Adipocyte (in vitro differentiated cells): ENCODE results near the gene ACTG1.

Experiments used
- DNase-seq: peaks from one replicate; pipeline ENCODE4 v3.0.0-alpha.2; 2015; ENCODE audit warnings: low read depth
- H3K27me3 ChIP-seq: replicated peaks from 2 replicates; pipeline ENCODE4 v1.7.0; 2013; ENCODE audit warnings: mild to moderate bottlenecking, low read length, moderate library complexity; ENCODE audit not compliant: control insufficient read depth, insufficient read depth
- H3K36me3 ChIP-seq: 2 replicates; pipeline ENCODE4 v1.7.0; 2013; ENCODE audit warnings: low read length, mild to moderate bottlenecking, moderate library complexity; ENCODE audit not compliant: control insufficient read depth, insufficient read depth, severe bottlenecking
- H3K4me1 ChIP-seq: 2 replicates; pipeline ENCODE4 v1.7.0; 2013; ENCODE audit warnings: mild to moderate bottlenecking, low read length, moderate library complexity; ENCODE audit not compliant: control insufficient read depth, insufficient read depth
- H3K4me3 ChIP-seq: 2 replicates; pipeline ENCODE4 v1.7.0; 2013; ENCODE audit warnings: mild to moderate bottlenecking, low read length, moderate library complexity
- H3K9ac ChIP-seq: 2 replicates; pipeline ENCODE4 v1.7.0; 2013; ENCODE audit warnings: mild to moderate bottlenecking, low read length, moderate library complexity
- H3K9me3 ChIP-seq: 2 replicates; pipeline ENCODE4 v1.7.0; 2013; ENCODE audit warnings: mild to moderate bottlenecking, low read length, moderate library complexity; ENCODE audit not compliant: control insufficient read depth

ACTG1 gene

GRCh38 chr17:81513372-81513752 is 763 bp upstream of the ACTG1 start:
- peak overlapping the region; percentile 83 for H3K4me3 ChIP-seq
- no peaks in the 10 kb centered on the region for H3K9me3 ChIP-seq
- DNase-seq, result peak; percentile 71

GRCh38 chr17:81511804-81512561 is 616 bp downstream of the ACTG1 start:
- Histone ChIP-seq H3K9ac (peak overlapping the region; percentile 97), H3K36me3 (peaks cover 33% of the 10 kb centered on the region), H3K9me3 (no peaks in the 10 kb centered on the region), H3K4me3 (peak overlapping the region; percentile 87), H3K4me1 (peaks cover 45% of the 10 kb centered on the region), H3K27me3 (no peaks in the 10 kb centered on the region)
- no peak for DNase-seq

More at GRCh38 chr17:81513372-81513752, 763 bp upstream of the ACTG1 start:
- peak overlapping the region; percentile 97 for H3K9ac ChIP-seq
- H3K36me3 ChIP-seq, result peaks cover 33% of the 10 kb centered on the region
- H3K27me3 ChIP-seq, result no peaks in the 10 kb centered on the region
- peaks cover 55% of the 10 kb centered on the region for H3K4me1 ChIP-seq

GRCh38 chr17:81511554-81511803 is 1.1 kb downstream of the ACTG1 start:
- H3K9me3 ChIP-seq, result no peaks in the 10 kb centered on the region
- peak overlapping the region; percentile 97 for H3K9ac ChIP-seq
- H3K36me3 ChIP-seq, result peaks cover 33% of the 10 kb centered on the region
- no peak for DNase-seq
- H3K27me3 ChIP-seq, result no peaks in the 10 kb centered on the region
- H3K4me3 ChIP-seq, result peak overlapping the region; percentile 87
- H3K4me1 ChIP-seq, result peaks cover 41% of the 10 kb centered on the region

GRCh38 chr17:81510785-81511553 is 1.6 kb downstream of the ACTG1 start:
- peak; percentile 43 for DNase-seq
- no peaks in the 10 kb centered on the region for H3K9me3 ChIP-seq
- H3K27me3 ChIP-seq, result no peaks in the 10 kb centered on the region
- peaks cover 33% of the 10 kb centered on the region for H3K36me3 ChIP-seq
- peaks cover 36% of the 10 kb centered on the region for H3K4me1 ChIP-seq
- H3K9ac ChIP-seq, result peak overlapping the region; percentile 97
- H3K4me3 ChIP-seq, result peak overlapping the region; percentile 87

- Histone ChIP-seq H3K4me1 (peaks cover 34% of the 10 kb centered on the region), H3K36me3 (peaks cover 33% of the 10 kb centered on the region), H3K9ac (peak overlapping the region; percentile 97), H3K27me3 (no peaks in the 10 kb centered on the region), H3K9me3 (no peaks in the 10 kb centered on the region), H3K4me3 (peak overlapping the region; percentile 87)
- DNase-seq, result peak; percentile 48
Observed at GRCh38 chr17:81509972-81510784, 2.4 kb downstream of the ACTG1 start.

GRCh38 chr17:81509207-81509971 is 3.2 kb downstream of the ACTG1 start:
- peaks cover 34% of the 10 kb centered on the region for H3K4me1 ChIP-seq
- H3K27me3 ChIP-seq, result no peaks in the 10 kb centered on the region
- DNase-seq, result peak; percentile 53
- peak overlapping the region; percentile 97 for H3K9ac ChIP-seq
- H3K9me3 ChIP-seq, result no peaks in the 10 kb centered on the region
- peak overlapping the region; percentile 87 for H3K4me3 ChIP-seq
- peaks cover 33% of the 10 kb centered on the region for H3K36me3 ChIP-seq

GRCh38 chr17:81508639-81509206 is 3.9 kb downstream of the ACTG1 start:
- no peaks in the 10 kb centered on the region for H3K9me3 ChIP-seq
- DNase-seq, result peak; percentile 34
- H3K36me3 ChIP-seq, result peaks cover 33% of the 10 kb centered on the region
- H3K4me3 ChIP-seq, result peak overlapping the region; percentile 87
- peaks cover 30% of the 10 kb centered on the region for H3K4me1 ChIP-seq
- H3K27me3 ChIP-seq, result no peaks in the 10 kb centered on the region
- peak overlapping the region; percentile 97 for H3K9ac ChIP-seq

- Histone ChIP-seq H3K9me3 (no peaks in the 10 kb centered on the region), H3K4me3 (no peak overlapping the region), H3K27me3 (no peaks in the 10 kb centered on the region), H3K4me1 (peaks cover under 1% of the 10 kb centered on the region), H3K9ac (no peak overlapping the region), H3K36me3 (peaks cover 2% of the 10 kb centered on the region)
- DNase-seq, result no peak
Observed at GRCh38 chr17:81503619-81504018, 9.0 kb downstream of the ACTG1 start.

GRCh38 chr17:81502471-81503017 is 10.1 kb downstream of the ACTG1 start:
- Histone ChIP-seq H3K9ac (no peak overlapping the region), H3K4me3 (no peak overlapping the region), H3K36me3 (no peaks in the 10 kb centered on the region), H3K27me3 (no peaks in the 10 kb centered on the region), H3K9me3 (no peaks in the 10 kb centered on the region), H3K4me1 (no peaks in the 10 kb centered on the region)
- DNase-seq, result no peak

- H3K9me3 ChIP-seq, result no peaks in the 10 kb centered on the region
- H3K9ac ChIP-seq, result no peak overlapping the region
- H3K4me1 ChIP-seq, result no peaks in the 10 kb centered on the region
- no peak overlapping the region for H3K4me3 ChIP-seq
- DNase-seq, result no peak
- peaks cover 3% of the 10 kb centered on the region for H3K27me3 ChIP-seq
- no peaks in the 10 kb centered on the region for H3K36me3 ChIP-seq
Observed at GRCh38 chr17:81500047-81500446, 12.6 kb downstream of the ACTG1 start.
